Activated B cell treated with CpG ODN at 0.5 μM for 24 hours (primary cell): ENCODE measurements around the gene AP2M1. TPM values are rescaled to one million over a fixed set of nuclear protein-coding genes. Genes with fewer than 3 reads are reported as not detected.
A peak's percentile ranks its signal among the peaks of the same experiment; 100 is the strongest.

Experiments
- ATAC-seq: fragments of 200-7000 bp; cut with Tn5 transposase; one replicate; pipeline ENCODE4 v1.10.0; 2021; ENCODE audit warnings: low read depth, mild to moderate bottlenecking, moderate library complexity
- CTCF ChIA-PET: fragments of 350-600 bp; sonication (Branson Sonifier 250); formaldehyde crosslinking; loops from one replicate; lab custom pipeline; 2021; ENCODE audit warnings: antibody characterized with exemption; lab: Charles Lee
- POLR2A ChIA-PET: fragments of 350-600 bp; sonication (Branson Sonifier 250); formaldehyde crosslinking; loops from one replicate; lab custom pipeline; 2021; ENCODE audit warnings: antibody characterized with exemption; lab: Charles Lee
- DNase-seq: peaks from one replicate; pipeline ENCODE4 v3.0.0; 2022
- H3K27ac Mint-ChIP-seq: one replicate; pipeline ENCODE4 v1.8.0; 2020; ENCODE audit warnings: mixed read lengths
- H3K27me3 Mint-ChIP-seq: one replicate; pipeline ENCODE4 v1.8.0; 2021; ENCODE audit warnings: mixed read lengths
- H3K36me3 Mint-ChIP-seq: one replicate; pipeline ENCODE4 v1.8.0; 2021; ENCODE audit warnings: low read depth, mixed read lengths
- H3K4me1 Mint-ChIP-seq: one replicate; pipeline ENCODE4 v1.8.0; 2021; ENCODE audit warnings: mixed read lengths
- H3K4me3 Mint-ChIP-seq: one replicate; pipeline ENCODE4 v1.8.0; 2020; ENCODE audit warnings: mild to moderate bottlenecking, mixed read lengths
- H3K9me3 Mint-ChIP-seq: one replicate; pipeline ENCODE4 v1.8.0; 2020; ENCODE audit warnings: mixed read lengths
- CTCF ChIP-seq: fragments of 200-600 bp; IDR thresholded peaks from one replicate; pipeline ENCODE4 v1.8.0; 2022; ENCODE audit warnings: antibody characterized with exemption, mild to moderate bottlenecking
- intact Hi-C: fragments of 100-400 bp; cut with micrococcal nuclease; formaldehyde crosslinking; loops from one replicate; pipeline ENCODE4 v1.15.1; 2024
- total RNA-seq: library from RNA; stranded (reverse); gene quantifications from 2 replicates; pipeline ENCODE4 v1.2.3, GENCODE V29; 2022

Gene AP2M1
- total RNA-seq, 1 donor from 2014 or later: 169 TPM

- peaks cover 82% of the 10 kb centered on the region for H3K36me3 Mint-ChIP-seq
- POLR2A ChIA-PET: interaction anchor here (1.0 to 2.7 kb wide), 5 partner anchors 8 to 301 kb away, joined by 3 to 21 read pairs (median 6); partner anchors contain the start of genes AP2M1 and EEF1AKMT4
- intact Hi-C loops: loop anchor here (1.0 kb wide), 4 partner anchors 10 to 130 kb away; partner anchors contain the start of genes AP2M1, DVL3, EIF4G1 and VWA5B2
- no peak for ATAC-seq
- no peak for DNase-seq
- no peaks in the 10 kb centered on the region for H3K27me3 Mint-ChIP-seq
- H3K9me3 Mint-ChIP-seq: no peaks in the 10 kb centered on the region
- peak overlapping the region; percentile 93 for H3K27ac Mint-ChIP-seq
- H3K4me3 Mint-ChIP-seq: peak overlapping the region; percentile 99
- no peak for TF ChIP-seq CTCF
- H3K4me1 Mint-ChIP-seq: peaks cover 35% of the 10 kb centered on the region
- CTCF ChIA-PET: no interaction called here
These were observed 10.0 kb downstream of the AP2M1 start for GRCh38 chr3:184184546-184185230.

- no peaks in the 10 kb centered on the region for H3K27me3 Mint-ChIP-seq
These were observed 11.0 kb downstream of the AP2M1 start for GRCh38 chr3:184185461-184186183.

GRCh38 chr3:184186184-184186901 lies 11.7 kb downstream of the AP2M1 start, which contains the start of gene ABCF3:
Gene ABCF3, plus strand, starts transcription at chr3:184186199. Its CDS starts 9 bp downstream, at chr3:184186208.
- H3K9me3 Mint-ChIP-seq: no peaks in the 10 kb centered on the region
- no peak for DNase-seq
- peaks cover 80% of the 10 kb centered on the region for H3K36me3 Mint-ChIP-seq
- peak within 1 kb of the TSS; percentile 93 for H3K27ac Mint-ChIP-seq
- peak; percentile 9 for ATAC-seq
- POLR2A ChIA-PET: interaction anchor here (0.5 to 2.7 kb wide), 12 partner anchors 9 to 550 kb away, joined by 3 to 21 read pairs (median 5); partner anchors contain the start of genes AP2M1, DVL3, EEF1AKMT4 and EIF2B5
- no peak for TF ChIP-seq CTCF
- H3K27me3 Mint-ChIP-seq: no peaks in the 10 kb centered on the region
- CTCF ChIA-PET: interaction anchor here (0.6 to 1.0 kb wide), 2 partner anchors 34 to 42 kb away, joined by 3 read pairs; no protein-coding TSS in a partner anchor
- peak within 1 kb of the TSS; percentile 99 for H3K4me3 Mint-ChIP-seq
- intact Hi-C loops: loop anchor here (1.0 to 2.0 kb wide), 4 partner anchors 51 to 176 kb away; partner anchors contain the start of genes EEF1AKMT4, EIF2B5 and PSMD2
- peaks cover 40% of the 10 kb centered on the region for H3K4me1 Mint-ChIP-seq

More at GRCh38 chr3:184185461-184186183, 11.0 kb downstream of the AP2M1 start:
- ATAC-seq: peak; percentile 95
- no peaks in the 10 kb centered on the region for H3K9me3 Mint-ChIP-seq
- peak; percentile 99 for DNase-seq
- H3K4me1 Mint-ChIP-seq: peaks cover 40% of the 10 kb centered on the region
- intact Hi-C loops: loop anchor here (1.0 to 2.0 kb wide), 8 partner anchors 11 to 177 kb away; partner anchors contain the start of genes AP2M1, DVL3, EEF1AKMT4 and EIF2B5
- peak overlapping the region; percentile 93 for H3K27ac Mint-ChIP-seq
- CTCF ChIA-PET: no interaction called here
- POLR2A ChIA-PET: interaction anchor here (0.5 to 2.7 kb wide), 10 partner anchors 9 to 549 kb away, joined by 3 to 21 read pairs (median 6); partner anchors contain the start of genes AP2M1, DVL3, EEF1AKMT4 and EIF2B5
- peak overlapping the region; percentile 99 for H3K4me3 Mint-ChIP-seq
- no peak for TF ChIP-seq CTCF
- peaks cover 82% of the 10 kb centered on the region for H3K36me3 Mint-ChIP-seq

GRCh38 chr3:184186902-184187207 lies 12.2 kb downstream of the AP2M1 start:
- Mint-ChIP-seq H3K4me1 (peaks cover 40% of the 10 kb centered on the region), H3K9me3 (no peaks in the 10 kb centered on the region), H3K27me3 (no peaks in the 10 kb centered on the region), H3K4me3 (peak overlapping the region; percentile 99), H3K27ac (no peak overlapping the region), H3K36me3 (peaks cover 80% of the 10 kb centered on the region)
- DNase-seq (no peak), ATAC-seq (no peak)
- TF ChIP-seq CTCF: no peak
- intact Hi-C loops: loop anchor here (1.0 to 2.0 kb wide), 4 partner anchors 52 to 176 kb away; partner anchors contain the start of genes EEF1AKMT4, EIF2B5 and PSMD2
- ChIA-PET CTCF (interaction anchor here (0.6 to 1.0 kb wide), 2 partner anchors 35 to 42 kb away, joined by 3 read pairs; no protein-coding TSS in a partner anchor), POLR2A (interaction anchor here (0.6 to 2.7 kb wide), 6 partner anchors 9 to 303 kb away, joined by 3 to 21 read pairs (median 10); partner anchors contain the start of genes AP2M1, DVL3 and EIF2B5)
